Peyer's patch (tissue), 4 donors: ENCODE measurements around the gene USH1C.

Experiments
- CTCF ChIP-seq, 6 experiments: fragments of 450-650 bp in 4 of 6; fragments of 200-600 bp in 2 of 6; sonication (generic) in 1 of 6; IDR thresholded peaks; one replicate each; pipeline ENCODE4 v1.5.1; 2017 to 2019; ENCODE audit warnings: antibody characterized with exemption in 6 of 6, mild to moderate bottlenecking in 3 of 6, moderate library complexity in 1 of 6
- POLR2A ChIP-seq, 2 donors: fragments of 450-650 bp; IDR thresholded peaks; one replicate each; pipeline ENCODE4 v1.5.1; 2017; ENCODE audit warnings: antibody characterized with exemption in 2 of 2, mild to moderate bottlenecking in 2 of 2, moderate library complexity in 2 of 2

GRCh38 chr11:17514476-17514875 lies 29.7 kb downstream of the USH1C start:
- no peak for TF ChIP-seq POLR2A (IDR thresholded peaks at IDR 0.05)
- TF ChIP-seq CTCF (IDR thresholded peaks at IDR 0.05), result no peak
